Uterus (tissue), 2 donors: ENCODE results near the gene CBLL1.

Experiments
- CTCF ChIP-seq, 4 experiments: fragments of 200-600 bp in 2 of 4; fragments of 450-650 bp in 2 of 4; sonication (generic) in 2 of 4; IDR thresholded peaks; one replicate each; pipeline ENCODE4 v1.5.1; 2016 to 2019; ENCODE audit warnings: antibody characterized with exemption in 4 of 4, mild to moderate bottlenecking in 2 of 4, moderate library complexity in 1 of 4
- POLR2A ChIP-seq, 2 donors: fragments of 450-650 bp; IDR thresholded peaks; one replicate each; pipeline ENCODE4 v1.6.1; 2016; ENCODE audit warnings: antibody characterized with exemption in 2 of 2, mild to moderate bottlenecking in 1 of 2, moderate library complexity in 1 of 2

- TF ChIP-seq POLR2A (IDR thresholded peaks at IDR 0.05) (no peak), CTCF (IDR thresholded peaks at IDR 0.05) (no peak)
Observed at GRCh38 chr7:107728276-107728675, 15.7 kb upstream of the CBLL1 start.
